ENCODE measurements around the gene BEST1. TPM values are rescaled to one million over a fixed set of nuclear protein-coding genes. Genes with fewer than 3 reads are reported as not detected.
A peak's percentile ranks its signal among the peaks of the same experiment; 100 is the strongest.

The BEST1 gene
- total and polyA plus RNA-seq, 7 experiments from 2014 or later, result 0.49 to 7.1 (median 0.92) TPM; not detected in 1

DNA sequence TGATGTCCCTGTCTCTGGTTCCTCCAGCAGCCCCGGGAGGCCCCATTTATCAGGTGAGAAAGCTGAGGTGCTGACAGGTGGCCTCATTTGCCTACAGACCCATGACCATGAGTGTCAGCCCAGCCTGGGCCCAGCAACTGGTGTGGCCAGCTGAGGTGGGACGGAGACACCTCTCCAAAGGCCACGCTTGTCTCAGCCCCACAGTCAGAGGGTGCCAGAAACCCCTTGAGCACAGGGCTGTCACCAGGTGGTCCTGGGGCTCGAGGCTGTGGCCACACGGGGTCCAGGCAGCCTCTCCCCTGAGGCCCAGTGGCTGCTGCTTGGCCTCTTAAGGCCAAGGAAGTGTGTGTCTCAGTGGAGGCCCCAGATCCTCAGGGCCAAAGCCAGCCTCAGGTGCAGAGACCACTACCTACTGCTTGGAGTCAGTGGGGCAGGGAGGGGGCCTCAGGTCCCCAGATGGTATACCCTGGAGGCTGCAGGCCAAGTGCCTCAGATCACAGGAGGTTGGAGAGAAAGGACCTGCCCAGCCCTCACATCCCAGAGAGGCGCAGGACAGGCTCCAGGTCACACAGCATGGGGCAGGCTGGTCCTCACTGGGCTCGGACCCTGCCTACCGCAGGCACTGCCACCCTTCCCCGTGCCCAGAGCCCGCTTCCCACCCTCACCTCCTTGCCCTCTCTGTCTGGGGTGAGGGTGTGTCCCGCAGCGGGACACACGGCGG, 44.2 kb upstream of the BEST1 start:
- H3K4me1 ChIP-seq (ENCODE audit: control insufficient read depth in 2 of 2, insufficient read depth in 2 of 2, low read length in 2 of 2), result no peaks in the 10 kb centered on the region
- no peaks in the 10 kb centered on the region for H3K36me3 ChIP-seq (ENCODE audit: control insufficient read depth in 2 of 3, insufficient read depth in 3 of 3, low read length in 3 of 3)
- no peaks in the 10 kb centered on the region for H3K4me1 Mint-ChIP-seq
- H3K27ac ChIP-seq (ENCODE audit: low read depth, low read length), result no peak overlapping the region
- no peaks in the 10 kb centered on the region for H3K36me3 Mint-ChIP-seq
- no peak overlapping the region for H3K4me3 Mint-ChIP-seq
- ATAC-seq (no peak), DNase-seq (no peak)
- no peaks in the 10 kb centered on the region for H3K9me3 ChIP-seq (ENCODE audit: control insufficient read depth in 2 of 3, low read length in 3 of 3)
- H3K27ac Mint-ChIP-seq, result no peak overlapping the region
- intact Hi-C loops (cut with micrococcal nuclease), result no loop called here
- no peaks in the 10 kb centered on the region for H3K9me3 Mint-ChIP-seq
- no peaks in the 10 kb centered on the region for H3K27me3 ChIP-seq (ENCODE audit: control insufficient read depth in 2 of 2, insufficient read depth in 2 of 2, low read length in 2 of 2)
- H3K4me3 ChIP-seq (ENCODE audit: low read length), result no peak overlapping the region
- ChIA-PET POLR2A (no interaction called here), CTCF (no interaction called here)
- H3K27me3 Mint-ChIP-seq, result peaks cover 0 to 4% (median 0%) of the 10 kb centered on the region in 5 donors

DNA sequence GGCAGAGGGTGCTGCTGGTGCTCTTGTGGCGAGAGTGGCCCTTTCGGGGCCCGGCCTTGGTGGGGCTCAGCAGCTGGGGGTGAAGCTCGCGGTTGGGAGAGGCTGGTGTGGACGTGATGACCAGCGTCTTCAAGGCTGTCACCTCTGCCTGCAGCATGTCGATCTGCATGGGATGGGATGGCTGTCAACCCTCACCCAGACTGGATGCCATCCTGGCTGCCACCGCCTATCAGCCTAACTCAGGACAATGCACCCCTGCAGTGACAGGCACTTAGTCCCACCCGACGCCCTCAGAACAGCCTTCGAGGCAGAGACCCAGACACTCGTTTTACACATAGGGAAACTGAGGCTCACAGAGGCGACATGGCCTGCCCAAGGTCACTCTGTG, 43.6 kb upstream of the BEST1 start:
- Histone ChIP-seq H3K36me3 (ENCODE audit: control insufficient read depth in 2 of 3, insufficient read depth in 3 of 3, low read length in 3 of 3) (no peaks in the 10 kb centered on the region), H3K9me3 (ENCODE audit: control insufficient read depth in 2 of 3, low read length in 3 of 3) (no peaks in the 10 kb centered on the region), H3K4me3 (ENCODE audit: low read length) (no peak overlapping the region), H3K27me3 (ENCODE audit: control insufficient read depth in 2 of 2, insufficient read depth in 2 of 2, low read length in 2 of 2) (no peaks in the 10 kb centered on the region), H3K27ac (ENCODE audit: low read depth, low read length) (no peak overlapping the region), H3K4me1 (ENCODE audit: control insufficient read depth in 2 of 2, insufficient read depth in 2 of 2, low read length in 2 of 2) (no peaks in the 10 kb centered on the region)
- H3K9me3 Mint-ChIP-seq, result no peaks in the 10 kb centered on the region
- H3K4me1 Mint-ChIP-seq, result no peaks in the 10 kb centered on the region
- CTCF ChIA-PET, result no interaction called here
- no peak overlapping the region for H3K27ac Mint-ChIP-seq
- intact Hi-C loops (cut with micrococcal nuclease), result no loop called here
- no peaks in the 10 kb centered on the region for H3K36me3 Mint-ChIP-seq
- ATAC-seq (no peak), DNase-seq (no peak)
- H3K4me3 Mint-ChIP-seq, result no peak overlapping the region
- H3K27me3 Mint-ChIP-seq, result peaks cover 0 to 4% (median 2%) of the 10 kb centered on the region in 5 donors
- POLR2A ChIA-PET, result no interaction called here

DNA sequence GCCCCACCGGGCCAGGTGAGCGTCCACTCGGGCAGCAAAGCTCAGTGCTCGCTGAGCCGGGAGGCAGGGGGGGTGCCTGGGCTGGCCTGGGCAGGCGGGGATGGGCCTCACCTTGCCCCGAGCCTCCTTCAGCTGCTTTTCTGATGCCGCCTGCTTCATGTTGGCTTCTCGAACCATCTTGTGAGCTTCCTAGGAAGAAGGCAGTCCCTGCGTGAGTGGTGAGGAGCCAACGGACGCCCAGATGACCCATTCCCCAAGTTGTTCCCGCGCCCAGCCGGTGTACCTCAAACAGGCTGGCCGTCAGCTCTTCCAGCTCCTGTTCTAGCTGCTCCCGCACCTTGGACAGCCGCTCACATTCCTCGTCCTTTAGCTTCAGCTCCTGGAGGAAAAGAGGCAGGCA, 42.9 kb upstream of the BEST1 start:
- ChIA-PET CTCF (interaction anchor here (0.7 kb wide), 2 partner anchors 8 to 159 kb away, joined by 3 read pairs; no protein-coding TSS in a partner anchor), POLR2A (no interaction called here)
- Histone ChIP-seq H3K36me3 (ENCODE audit: control insufficient read depth in 2 of 3, insufficient read depth in 3 of 3, low read length in 3 of 3) (no peaks in the 10 kb centered on the region), H3K27ac (ENCODE audit: low read depth, low read length) (no peak overlapping the region), H3K4me3 (ENCODE audit: low read length) (no peak overlapping the region), H3K9me3 (ENCODE audit: control insufficient read depth in 2 of 3, low read length in 3 of 3) (no peaks in the 10 kb centered on the region), H3K27me3 (ENCODE audit: control insufficient read depth in 2 of 2, insufficient read depth in 2 of 2, low read length in 2 of 2) (no peaks in the 10 kb centered on the region), H3K4me1 (ENCODE audit: control insufficient read depth in 2 of 2, insufficient read depth in 2 of 2, low read length in 2 of 2) (no peaks in the 10 kb centered on the region)
- H3K9me3 Mint-ChIP-seq, result no peaks in the 10 kb centered on the region
- no peak for DNase-seq
- intact Hi-C loops (cut with micrococcal nuclease), result no loop called here
- peaks cover 0 to 6% (median 3%) of the 10 kb centered on the region in 5 donors for H3K27me3 Mint-ChIP-seq
- ATAC-seq, result no peak
- H3K4me1 Mint-ChIP-seq, result no peaks in the 10 kb centered on the region
- no peaks in the 10 kb centered on the region for H3K36me3 Mint-ChIP-seq
- no peak overlapping the region for H3K4me3 Mint-ChIP-seq
- H3K27ac Mint-ChIP-seq, result no peak overlapping the region

DNA sequence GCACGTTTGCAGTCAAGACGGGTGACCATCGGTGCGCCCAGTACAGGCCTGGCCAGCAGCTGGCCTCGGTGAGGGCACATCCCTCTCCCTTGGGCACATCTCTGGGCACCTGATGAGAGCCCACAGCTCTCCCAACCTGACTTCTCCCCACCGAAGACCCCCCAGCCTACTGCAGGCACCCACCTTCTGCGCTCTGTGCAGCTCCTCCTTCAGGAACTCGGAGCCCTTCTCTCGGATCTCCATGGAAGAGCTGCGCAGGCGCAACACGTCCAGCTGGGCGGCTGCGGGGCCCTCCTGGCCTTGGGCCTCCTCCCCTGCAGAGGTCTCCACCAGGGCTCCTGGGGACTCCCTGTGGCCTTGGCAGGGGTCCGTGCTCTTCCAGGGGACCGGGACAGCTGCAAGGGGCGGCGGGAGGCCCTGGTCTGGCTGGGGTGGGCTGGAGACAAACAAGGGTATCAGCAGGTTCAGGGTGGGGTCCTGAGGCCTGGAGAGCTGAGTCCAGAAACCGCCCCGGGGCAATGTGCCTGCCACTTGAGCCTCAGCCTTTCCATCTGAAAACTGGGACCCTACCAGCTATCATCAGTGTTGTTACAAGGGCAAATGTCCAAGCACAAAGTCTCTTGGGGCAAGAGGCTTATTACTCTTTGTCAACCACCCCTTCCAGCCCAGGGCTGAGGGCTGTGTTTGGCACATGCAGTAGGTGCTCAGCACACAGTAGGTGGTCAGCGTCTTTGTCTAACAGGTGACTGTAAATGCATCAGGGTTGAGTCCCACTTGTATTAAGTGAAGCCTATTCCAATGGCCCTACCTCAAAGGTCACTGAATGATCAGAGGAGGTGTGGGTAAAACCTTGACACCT, 42.1 kb upstream of the BEST1 start:
- no peaks in the 10 kb centered on the region for H3K27me3 ChIP-seq (ENCODE audit: control insufficient read depth in 2 of 2, insufficient read depth in 2 of 2, low read length in 2 of 2)
- no peak overlapping the region for H3K27ac Mint-ChIP-seq
- no peak overlapping the region for H3K27ac ChIP-seq (ENCODE audit: low read depth, low read length)
- ATAC-seq, result no peak
- CTCF ChIA-PET, result interaction anchor here (0.7 to 2.5 kb wide), 3 partner anchors 9 to 174 kb away, joined by 3 to 11 read pairs (median 4); no protein-coding TSS in a partner anchor
- peaks cover 0 to 4% (median 0%) of the 10 kb centered on the region in 7 donors for H3K4me1 Mint-ChIP-seq
- H3K36me3 Mint-ChIP-seq, result no peaks in the 10 kb centered on the region
- no peaks in the 10 kb centered on the region for H3K9me3 Mint-ChIP-seq
- intact Hi-C loops (cut with micrococcal nuclease), result no loop called here
- H3K4me3 Mint-ChIP-seq, result no peak overlapping the region
- no peak overlapping the region for H3K4me3 ChIP-seq (ENCODE audit: low read length)
- H3K9me3 ChIP-seq (ENCODE audit: control insufficient read depth in 2 of 3, low read length in 3 of 3), result no peaks in the 10 kb centered on the region
- H3K36me3 ChIP-seq (ENCODE audit: control insufficient read depth in 2 of 3, insufficient read depth in 3 of 3, low read length in 3 of 3), result no peaks in the 10 kb centered on the region
- no peaks in the 10 kb centered on the region for H3K4me1 ChIP-seq (ENCODE audit: control insufficient read depth in 2 of 2, insufficient read depth in 2 of 2, low read length in 2 of 2)
- no peak for DNase-seq
- peaks cover 3 to 14% (median 7%) of the 10 kb centered on the region in 5 donors for H3K27me3 Mint-ChIP-seq
- POLR2A ChIA-PET, result no interaction called here

DNA sequence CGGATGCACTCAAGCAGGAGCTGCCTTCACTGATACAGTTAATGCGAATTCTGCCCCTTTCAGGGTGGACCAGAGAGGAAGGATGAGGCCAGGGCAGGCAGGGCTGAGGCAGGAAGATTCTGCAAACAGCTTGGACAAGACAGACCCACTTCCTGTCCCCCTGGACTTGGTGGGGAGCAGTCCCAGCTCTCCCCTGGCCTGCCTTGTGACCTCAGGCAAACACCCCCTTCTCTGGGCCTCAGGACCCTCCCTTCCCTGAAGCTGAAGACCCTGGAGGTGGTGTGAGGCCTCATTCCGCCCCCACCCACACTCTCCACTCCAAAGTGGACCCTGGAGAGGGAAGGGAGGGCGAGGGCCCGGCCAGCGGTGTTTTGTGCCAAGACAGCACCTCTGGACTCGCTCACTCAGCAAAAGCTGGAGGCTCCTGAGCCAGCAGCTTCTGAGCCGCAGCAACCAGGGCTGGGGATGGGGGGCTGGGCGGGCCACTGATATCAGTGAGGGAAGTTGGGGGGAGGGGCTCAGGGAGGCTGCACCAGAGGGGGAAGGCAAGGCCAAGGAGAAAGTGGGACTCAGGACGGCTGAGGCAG, 41.3 kb upstream of the BEST1 start:
- no peak overlapping the region for H3K4me3 ChIP-seq (ENCODE audit: low read length)
- intact Hi-C loops (cut with micrococcal nuclease), result no loop called here
- H3K36me3 Mint-ChIP-seq, result no peaks in the 10 kb centered on the region
- H3K36me3 ChIP-seq (ENCODE audit: control insufficient read depth in 2 of 3, insufficient read depth in 3 of 3, low read length in 3 of 3), result no peaks in the 10 kb centered on the region
- H3K27ac Mint-ChIP-seq, result no peak overlapping the region
- POLR2A ChIA-PET, result no interaction called here
- ATAC-seq, result no peak
- no peaks in the 10 kb centered on the region for H3K9me3 Mint-ChIP-seq
- DNase-seq, result peak in 1 of 9 donors; percentile 3
- no peaks in the 10 kb centered on the region for H3K4me1 ChIP-seq (ENCODE audit: control insufficient read depth in 2 of 2, insufficient read depth in 2 of 2, low read length in 2 of 2)
- no peaks in the 10 kb centered on the region for H3K9me3 ChIP-seq (ENCODE audit: control insufficient read depth in 2 of 3, low read length in 3 of 3)
- CTCF ChIA-PET, result interaction anchor here (1.3 to 2.5 kb wide), 2 partner anchors 9 to 173 kb away, joined by 4 to 11 read pairs; no protein-coding TSS in a partner anchor
- peaks cover 7 to 18% (median 11%) of the 10 kb centered on the region in 5 donors for H3K27me3 Mint-ChIP-seq
- H3K27ac ChIP-seq (ENCODE audit: low read depth, low read length), result no peak overlapping the region
- peaks cover 0 to 4% (median 0%) of the 10 kb centered on the region in 7 donors for H3K4me1 Mint-ChIP-seq
- H3K4me3 Mint-ChIP-seq, result no peak overlapping the region
- no peaks in the 10 kb centered on the region for H3K27me3 ChIP-seq (ENCODE audit: control insufficient read depth in 2 of 2, insufficient read depth in 2 of 2, low read length in 2 of 2)

DNA sequence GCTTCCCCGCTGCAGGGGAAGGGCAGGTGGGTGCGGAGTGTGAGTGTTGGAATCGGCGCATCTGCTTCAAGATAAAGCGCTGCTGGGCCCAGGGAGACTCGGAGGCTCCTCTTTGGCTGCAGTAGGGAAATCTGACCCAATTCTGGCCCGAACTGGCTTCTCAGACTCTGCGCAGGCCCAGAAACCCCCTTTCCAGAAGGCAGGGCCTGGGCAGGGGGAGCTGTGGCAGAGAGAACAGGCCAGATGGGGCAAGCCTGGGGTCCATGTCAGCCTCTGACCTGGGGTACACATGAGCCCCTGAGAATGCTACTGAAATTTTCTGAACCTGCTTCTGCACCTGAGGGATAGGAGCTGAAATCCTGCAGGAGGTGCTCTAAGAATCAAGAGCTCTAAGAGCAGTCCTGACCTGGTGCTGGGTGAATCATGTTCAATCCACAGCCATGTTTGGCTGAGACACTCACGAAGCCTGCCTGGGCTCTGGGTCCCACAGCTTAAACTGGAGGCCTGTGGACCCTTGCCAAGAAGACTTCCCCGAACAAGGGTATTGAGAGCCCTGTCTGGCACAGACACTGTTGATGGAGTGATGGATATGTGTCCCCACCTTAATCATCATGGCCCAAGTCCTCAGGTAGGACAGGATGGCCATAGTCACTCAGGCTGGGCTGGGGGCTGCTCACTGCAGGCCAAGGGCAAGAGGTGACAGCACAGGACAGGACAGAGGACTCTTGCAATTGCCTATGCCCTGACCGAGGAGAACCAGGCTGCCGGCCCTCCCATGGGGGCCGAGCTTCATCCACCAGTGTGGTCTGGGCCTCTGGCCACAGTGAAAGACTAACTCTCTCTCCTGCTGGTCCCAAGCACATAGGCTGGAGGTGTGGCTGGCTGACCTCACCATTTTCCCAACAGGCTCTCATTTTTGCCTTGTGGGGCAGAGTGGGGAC, 39.7 kb upstream of the BEST1 start:
- no peak overlapping the region for H3K4me3 ChIP-seq (ENCODE audit: low read length)
- no peak overlapping the region for H3K4me3 Mint-ChIP-seq
- H3K27ac ChIP-seq (ENCODE audit: low read depth, low read length), result no peak overlapping the region
- no peaks in the 10 kb centered on the region for H3K4me1 ChIP-seq (ENCODE audit: control insufficient read depth in 2 of 2, insufficient read depth in 2 of 2, low read length in 2 of 2)
- DNase-seq (no peak), ATAC-seq (no peak)
- peaks cover 0 to 4% (median 0%) of the 10 kb centered on the region in 7 donors for H3K4me1 Mint-ChIP-seq
- no peaks in the 10 kb centered on the region for H3K27me3 ChIP-seq (ENCODE audit: control insufficient read depth in 2 of 2, insufficient read depth in 2 of 2, low read length in 2 of 2)
- H3K9me3 Mint-ChIP-seq, result no peaks in the 10 kb centered on the region
- H3K27ac Mint-ChIP-seq, result no peak overlapping the region
- H3K27me3 Mint-ChIP-seq, result peaks cover 17 to 34% (median 25%) of the 10 kb centered on the region in 5 donors
- intact Hi-C loops (cut with micrococcal nuclease), result no loop called here
- POLR2A ChIA-PET, result no interaction called here
- H3K9me3 ChIP-seq (ENCODE audit: control insufficient read depth in 2 of 3, low read length in 3 of 3), result no peaks in the 10 kb centered on the region
- no peaks in the 10 kb centered on the region for H3K36me3 Mint-ChIP-seq
- H3K36me3 ChIP-seq (ENCODE audit: control insufficient read depth in 2 of 3, insufficient read depth in 3 of 3, low read length in 3 of 3), result no peaks in the 10 kb centered on the region
- CTCF ChIA-PET, result interaction anchor here (0.9 to 2.5 kb wide), 2 partner anchors 11 to 171 kb away, joined by 3 to 11 read pairs; no protein-coding TSS in a partner anchor

Measured in naive thymus-derived CD4-positive, alpha-beta T cell (primary cell).